Liver (tissue), 9 donors: ENCODE data around the gene KRTAP12-1. TPM values are rescaled to one million over a fixed set of nuclear protein-coding genes. Genes with fewer than 3 reads are reported as not detected.

Experiments used
- DNase-seq: peaks from one replicate; pipeline ENCODE4 v3.0.0-alpha.2; 2017; ENCODE audit warnings: low spot score
- H3K27ac ChIP-seq, 2 donors: one replicate each; pipeline ENCODE4 v1.7.0; 2013; ENCODE audit warnings: inconsistent platforms in 2 of 2, low read length in 2 of 2, control low read depth in 1 of 2, low read depth in 1 of 2, mild to moderate bottlenecking in 1 of 2
- H3K27me3 ChIP-seq, 4 donors: one replicate each; pipeline versions ENCODE4 v1.6.1 to v1.7.0; 2013; ENCODE audit warnings: low read length in 3 of 4, inconsistent platforms in 1 of 4, mild to moderate bottlenecking in 1 of 4, moderate library complexity in 1 of 4; ENCODE audit not compliant: control insufficient read depth in 4 of 4, insufficient read depth in 4 of 4
- H3K36me3 ChIP-seq, 4 donors: one replicate each; pipeline versions ENCODE4 v1.6.1 to v1.7.0; 2013; ENCODE audit warnings: low read length in 3 of 4, mild to moderate bottlenecking in 3 of 4, low read depth in 1 of 4, moderate library complexity in 1 of 4; ENCODE audit not compliant: control insufficient read depth in 4 of 4, insufficient read depth in 3 of 4
- H3K4me1 ChIP-seq, 4 donors: one replicate each; pipeline versions ENCODE4 v1.6.1 to v1.7.0; 2013; ENCODE audit warnings: low read length in 3 of 4, mild to moderate bottlenecking in 3 of 4, moderate library complexity in 1 of 4; ENCODE audit not compliant: control insufficient read depth in 4 of 4, insufficient read depth in 4 of 4
- H3K4me3 ChIP-seq, 3 donors: one replicate each; pipeline versions ENCODE4 v1.6.1 to v1.7.0; 2013; ENCODE audit warnings: low read length in 3 of 3, control low read depth in 1 of 3, low read depth in 1 of 3, mild to moderate bottlenecking in 1 of 3
- H3K9ac ChIP-seq, 2 donors: one replicate each; pipeline ENCODE4 v1.7.0; 2013; ENCODE audit warnings: low read length in 2 of 2, mild to moderate bottlenecking in 2 of 2, moderate library complexity in 2 of 2, control low read depth in 1 of 2, low read depth in 1 of 2
- H3K9me3 ChIP-seq, 4 donors: one replicate each; pipeline versions ENCODE4 v1.6.1 to v1.7.0; 2013; ENCODE audit warnings: low read length in 3 of 4; ENCODE audit not compliant: control insufficient read depth in 4 of 4
- CTCF ChIP-seq: fragments of 150-350 bp; IDR thresholded peaks from 2 replicates; pipeline ENCODE4 v1.5.1; 2017; ENCODE audit warnings: improper control_type of control experiment, low read depth, low read length; ENCODE audit not compliant: missing input control
- EGR1 ChIP-seq, 2 donors: IDR thresholded peaks; 2 replicates each; pipeline ENCODE4 v1.6.1; 2016 to 2018; ENCODE audit warnings: antibody characterized with exemption in 2 of 2, low read depth in 2 of 2
- FOXA1 ChIP-seq: IDR thresholded peaks from 2 replicates; pipeline ENCODE4 v1.6.1; 2016; ENCODE audit warnings: antibody characterized with exemption
- FOXA2 ChIP-seq: IDR thresholded peaks from 2 replicates; pipeline ENCODE4 v1.6.1; 2016; ENCODE audit warnings: antibody characterized with exemption
- GABPA ChIP-seq, 2 donors: IDR thresholded peaks in 1 of 2; conservative IDR thresholded peaks in 1 of 2; 2 replicates each; pipeline ENCODE4 v1.6.1; 2016; ENCODE audit warnings: antibody characterized with exemption in 2 of 2, mild to moderate bottlenecking in 1 of 2, moderate library complexity in 1 of 2
- HNF4A ChIP-seq, 2 donors: conservative IDR thresholded peaks; 2 replicates each; pipeline ENCODE4 v1.6.1; 2016; ENCODE audit warnings: antibody characterized with exemption in 2 of 2, mild to moderate bottlenecking in 2 of 2
- HNF4G ChIP-seq: IDR thresholded peaks from 2 replicates; pipeline ENCODE4 v1.6.1; 2016; ENCODE audit warnings: antibody characterized with exemption
- MAX ChIP-seq: IDR thresholded peaks from 2 replicates; pipeline ENCODE4 v1.6.1; 2016; ENCODE audit warnings: antibody characterized with exemption
- NR2F2 ChIP-seq: IDR thresholded peaks from 2 replicates; pipeline ENCODE4 v1.6.1; 2016; ENCODE audit warnings: antibody characterized with exemption
- RAD21 ChIP-seq, 2 donors: IDR thresholded peaks; 2 replicates each; pipeline ENCODE4 v1.6.1; 2016; ENCODE audit warnings: antibody characterized with exemption in 2 of 2, mild to moderate bottlenecking in 2 of 2
- REST ChIP-seq: IDR thresholded peaks from 2 replicates; pipeline ENCODE4 v1.6.1; 2016; ENCODE audit warnings: antibody characterized with exemption, mild to moderate bottlenecking
- SP1 ChIP-seq: IDR thresholded peaks from 2 replicates; pipeline ENCODE4 v1.6.1; 2018; ENCODE audit warnings: antibody characterized with exemption, mild to moderate bottlenecking
- TAF1 ChIP-seq: conservative IDR thresholded peaks from 2 replicates; pipeline ENCODE4 v1.6.1; 2016; ENCODE audit warnings: antibody characterized with exemption, mild to moderate bottlenecking
- YY1 ChIP-seq: IDR thresholded peaks from 2 replicates; pipeline ENCODE4 v1.6.1; 2016; ENCODE audit warnings: antibody characterized with exemption, mild to moderate bottlenecking
- ZBTB33 ChIP-seq: IDR thresholded peaks from 2 replicates; pipeline ENCODE4 v1.6.1; 2016; ENCODE audit warnings: antibody characterized with exemption
- WGBS: extraction: QIAGEN DNeasy Blood & Tissue Kit; methylation state at CpG from one replicate; pipeline ENCODE4 v1.1.7; 2013; 5-methylcytosine and 5-hydroxymethylcytosine counted together
- polyA plus RNA-seq, 2 donors: library from polyadenylated mRNA; stranded (reverse) in 1 of 2; unstranded in 1 of 2; fragments of 200-250 nt in 1 of 2; fragments of >200 nt in 1 of 2; fragmentation: Nextera tagmentation in 1 of 2; extraction: Ambion mirVana in 1 of 2; gene quantifications; one replicate each; pipeline versions ENCODE4 v1.2.1 to v1.2.3, GENCODE V29; 2013 to 2015
- total RNA-seq, 2 donors: library from RNA; depleted of rRNA; stranded (reverse); fragments of >200 nt; gene quantifications; one replicate each; pipeline ENCODE4 v1.2.3, GENCODE V29; 2014
- donor health status: healthy.
- donor health status: healthy.
- donor health status: healthy.
- donor health status: healthy.
- donor health status: healthy.

Gene KRTAP12-1
- total and polyA plus RNA-seq, 4 donors, result not detected

- TF ChIP-seq ZBTB33, result no peak
- TF ChIP-seq CTCF, result no peak
- TF ChIP-seq MAX, result no peak
- TF ChIP-seq FOXA2, result no peak
- TF ChIP-seq HNF4A (conservative IDR thresholded peaks at IDR 0.05), result no peak
- TF ChIP-seq TAF1, result no peak
- TF ChIP-seq NR2F2, result no peak
- no peak for TF ChIP-seq REST
- no peak for TF ChIP-seq FOXA1
- TF ChIP-seq EGR1 (IDR thresholded peaks at IDR 0.05; ENCODE audit: low read depth in 2 of 2), result no peak
- no peak for TF ChIP-seq GABPA (IDR thresholded peaks at IDR 0.05 in 1 of 2, conservative IDR thresholded peaks at IDR 0.05 in 1 of 2)
- no peak for TF ChIP-seq YY1
- TF ChIP-seq SP1, result no peak
- no peak for TF ChIP-seq RAD21 (IDR thresholded peaks at IDR 0.05)
- no peak for TF ChIP-seq HNF4G
- H3K4me1 ChIP-seq, result peaks cover 2 to 11% (median 6%) of the 10 kb centered on the region in 4 donors
- peaks cover 4 to 32% (median 14%) of the 10 kb centered on the region in 4 donors for H3K27me3 ChIP-seq
- peak; percentile 17 for DNase-seq
- H3K36me3 ChIP-seq, result no peaks in the 10 kb centered on the region
- H3K27ac ChIP-seq, result no peak overlapping the region
- no peak overlapping the region for H3K4me3 ChIP-seq
- no peaks in the 10 kb centered on the region for H3K9me3 ChIP-seq
- H3K9ac ChIP-seq, result no peak overlapping the region
- WGBS, result 4% methylated on average over 13 of the region's 13 CpGs
These were observed 26.4 kb upstream of the KRTAP12-1 start for GRCh38 chr21:44708213-44708865.
